Measurements from ENCODE around the gene PLCH1. TPM values are rescaled to one million over a fixed set of nuclear protein-coding genes. Genes with fewer than 3 reads are reported as not detected.

The PLCH1 gene
- total RNA-seq, 1 experiment from 2014 or later, result 0.12 TPM

DNA sequence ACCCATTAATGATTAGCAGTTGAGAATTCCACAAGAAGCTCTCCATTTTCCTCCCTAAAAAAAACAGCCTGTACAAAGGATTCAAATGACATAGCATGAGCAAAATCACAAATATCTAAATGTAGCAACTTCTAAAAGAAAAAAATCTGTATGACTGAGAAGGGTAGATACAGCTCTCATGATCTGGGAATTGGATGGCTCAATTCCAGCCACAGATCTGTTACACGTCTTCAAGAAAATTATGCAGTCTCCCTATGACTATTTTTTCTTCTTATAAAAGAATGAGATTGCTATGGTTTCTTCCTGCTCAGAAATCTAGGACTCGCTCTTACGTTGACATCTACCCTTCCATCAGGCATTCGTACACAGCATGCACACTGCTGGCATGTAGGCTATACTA lies 71.5 kb downstream of the PLCH1 start:
- intact Hi-C loops (cut with micrococcal nuclease), result no loop called here
- Mint-ChIP-seq H3K27me3 (ENCODE audit: insufficient read depth, unreplicated experiment) (no peaks in the 10 kb centered on the region), H3K36me3 (ENCODE audit: insufficient read depth, unreplicated experiment) (no peaks in the 10 kb centered on the region), H3K4me3 (ENCODE audit: unreplicated experiment) (no peak overlapping the region), H3K4me1 (ENCODE audit: insufficient read depth, unreplicated experiment) (peaks cover 9% of the 10 kb centered on the region), H3K27ac (ENCODE audit: low read depth, unreplicated experiment) (no peak overlapping the region), H3K9me3 (ENCODE audit: unreplicated experiment) (no peaks in the 10 kb centered on the region)
- POLR2A ChIA-PET, result interaction anchor here (1.0 kb wide), 1 partner anchor 9 kb away, joined by 4 read pairs; no protein-coding TSS in a partner anchor
- TF ChIP-seq, protein P1, sequence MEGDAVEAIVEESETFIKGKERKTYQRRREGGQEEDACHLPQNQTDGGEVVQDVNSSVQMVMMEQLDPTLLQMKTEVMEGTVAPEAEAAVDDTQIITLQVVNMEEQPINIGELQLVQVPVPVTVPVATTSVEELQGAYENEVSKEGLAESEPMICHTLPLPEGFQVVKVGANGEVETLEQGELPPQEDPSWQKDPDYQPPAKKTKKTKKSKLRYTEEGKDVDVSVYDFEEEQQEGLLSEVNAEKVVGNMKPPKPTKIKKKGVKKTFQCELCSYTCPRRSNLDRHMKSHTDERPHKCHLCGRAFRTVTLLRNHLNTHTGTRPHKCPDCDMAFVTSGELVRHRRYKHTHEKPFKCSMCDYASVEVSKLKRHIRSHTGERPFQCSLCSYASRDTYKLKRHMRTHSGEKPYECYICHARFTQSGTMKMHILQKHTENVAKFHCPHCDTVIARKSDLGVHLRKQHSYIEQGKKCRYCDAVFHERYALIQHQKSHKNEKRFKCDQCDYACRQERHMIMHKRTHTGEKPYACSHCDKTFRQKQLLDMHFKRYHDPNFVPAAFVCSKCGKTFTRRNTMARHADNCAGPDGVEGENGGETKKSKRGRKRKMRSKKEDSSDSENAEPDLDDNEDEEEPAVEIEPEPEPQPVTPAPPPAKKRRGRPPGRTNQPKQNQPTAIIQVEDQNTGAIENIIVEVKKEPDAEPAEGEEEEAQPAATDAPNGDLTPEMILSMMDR (IDR thresholded peaks at IDR 0.05; ENCODE audit: unreplicated experiment), result no peak
- no peak for DNase-seq (ENCODE audit: unreplicated experiment)
- CTCF ChIA-PET, result interaction anchor here (0.6 to 1.0 kb wide), 2 partner anchors 8 to 717 kb away, joined by 3 to 4 read pairs; no protein-coding TSS in a partner anchor
- BruUV-seq (replicated peaks), result no TSS peak

DNA sequence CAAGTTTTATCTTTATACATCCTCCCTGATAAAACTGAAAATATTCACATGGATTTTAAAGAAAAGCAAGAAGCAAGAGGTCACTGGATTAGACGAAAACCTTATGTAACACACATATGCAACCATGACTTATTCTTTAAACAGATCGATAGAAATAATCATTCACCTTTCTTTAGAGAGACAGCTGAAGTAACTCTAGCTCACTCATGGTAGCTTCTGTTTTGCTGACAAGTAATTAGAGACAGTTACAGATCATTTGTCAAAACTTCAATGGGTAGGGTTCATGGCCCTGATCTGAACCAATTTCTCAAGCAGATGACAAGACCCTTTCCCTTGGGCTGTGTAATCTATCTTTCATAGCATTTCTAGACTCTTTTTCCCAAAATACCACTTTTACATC lies 74.5 kb downstream of the PLCH1 start:
- ChIA-PET POLR2A (no interaction called here), CTCF (no interaction called here)
- H3K9me3 Mint-ChIP-seq (ENCODE audit: unreplicated experiment), result no peaks in the 10 kb centered on the region
- TF ChIP-seq, protein P1 (IDR thresholded peaks at IDR 0.05; ENCODE audit: unreplicated experiment), result no peak
- no TSS peak for BruUV-seq (replicated peaks)
- H3K4me1 Mint-ChIP-seq (ENCODE audit: insufficient read depth, unreplicated experiment), result peaks cover 2% of the 10 kb centered on the region
- intact Hi-C loops (cut with micrococcal nuclease), result no loop called here
- H3K27me3 Mint-ChIP-seq (ENCODE audit: insufficient read depth, unreplicated experiment), result no peaks in the 10 kb centered on the region
- no peak for DNase-seq (ENCODE audit: unreplicated experiment)
- H3K4me3 Mint-ChIP-seq (ENCODE audit: unreplicated experiment), result no peak overlapping the region
- H3K36me3 Mint-ChIP-seq (ENCODE audit: insufficient read depth, unreplicated experiment), result no peaks in the 10 kb centered on the region
- no peak overlapping the region for H3K27ac Mint-ChIP-seq (ENCODE audit: low read depth, unreplicated experiment)

DNA sequence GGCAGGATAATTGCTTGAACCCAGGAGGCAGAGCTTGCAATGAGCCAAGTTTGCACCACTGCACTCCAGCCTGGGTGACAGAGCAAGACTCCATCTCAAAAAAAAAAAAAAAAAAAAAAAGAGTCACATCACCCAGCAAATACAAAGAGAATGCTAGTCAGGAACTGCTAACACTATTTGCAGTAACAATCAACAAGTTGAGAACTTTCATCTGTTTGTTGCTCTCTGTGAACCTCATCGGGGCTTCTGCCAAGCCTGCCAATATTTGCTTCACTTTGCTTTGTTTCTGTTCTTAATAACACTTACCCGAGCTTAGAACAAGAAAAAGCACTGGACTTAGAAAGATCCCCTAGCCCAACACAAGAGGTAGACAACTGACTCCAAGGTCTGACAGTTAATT lies 76.9 kb downstream of the PLCH1 start:
- CTCF ChIA-PET, result no interaction called here
- POLR2A ChIA-PET, result no interaction called here
- H3K27me3 Mint-ChIP-seq (ENCODE audit: insufficient read depth, unreplicated experiment), result no peaks in the 10 kb centered on the region
- no peaks in the 10 kb centered on the region for H3K36me3 Mint-ChIP-seq (ENCODE audit: insufficient read depth, unreplicated experiment)
- TF ChIP-seq, protein P1 (IDR thresholded peaks at IDR 0.05; ENCODE audit: unreplicated experiment), result no peak
- intact Hi-C loops (cut with micrococcal nuclease), result no loop called here
- no TSS peak for BruUV-seq (replicated peaks)
- no peak overlapping the region for H3K4me3 Mint-ChIP-seq (ENCODE audit: unreplicated experiment)
- no peak for DNase-seq (ENCODE audit: unreplicated experiment)
- H3K27ac Mint-ChIP-seq (ENCODE audit: low read depth, unreplicated experiment), result no peak overlapping the region
- no peaks in the 10 kb centered on the region for H3K9me3 Mint-ChIP-seq (ENCODE audit: unreplicated experiment)
- peaks cover 10% of the 10 kb centered on the region for H3K4me1 Mint-ChIP-seq (ENCODE audit: insufficient read depth, unreplicated experiment)

DNA sequence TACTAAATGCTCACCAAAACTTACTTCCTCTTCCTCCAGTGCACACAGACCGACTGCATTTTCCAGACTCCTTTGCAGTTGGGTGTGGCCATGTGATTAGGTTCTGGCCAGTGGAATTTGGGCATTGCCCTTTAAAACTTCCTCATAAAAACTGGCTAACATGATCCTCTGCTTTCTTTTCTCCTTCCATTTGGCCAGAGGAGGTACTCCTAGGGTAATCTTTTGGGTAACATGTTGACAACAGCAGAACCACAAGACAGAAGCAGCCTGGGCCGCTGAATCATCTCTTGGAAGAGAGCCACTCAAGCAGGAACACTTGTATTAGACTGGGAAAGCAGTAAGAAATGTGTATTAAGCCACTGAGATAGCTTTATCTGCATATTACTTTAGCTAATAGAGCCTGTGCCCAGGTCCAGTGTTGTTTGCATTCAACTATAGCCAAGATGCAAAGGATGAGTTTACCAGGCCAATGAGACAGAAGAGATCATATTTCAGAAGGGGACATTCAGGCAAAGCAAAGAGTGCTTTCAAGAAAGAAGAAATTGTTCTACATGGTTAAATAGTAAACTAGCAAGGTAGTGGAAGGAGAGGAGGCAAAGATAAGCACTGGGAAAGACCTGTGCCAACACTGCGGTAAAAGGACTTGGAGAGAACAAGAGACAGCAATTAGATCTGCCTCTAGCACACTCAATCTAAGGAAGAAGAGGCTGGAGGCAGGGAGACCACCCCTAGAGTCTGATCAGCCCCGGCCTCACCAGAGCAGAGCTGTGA lies 79.8 kb downstream of the PLCH1 start:
- CTCF ChIA-PET, result interaction anchor here (0.6 to 1.4 kb wide), 7 partner anchors 8 to 1340 kb away, joined by 3 to 6 read pairs (median 4); no protein-coding TSS in a partner anchor
- H3K9me3 Mint-ChIP-seq (ENCODE audit: unreplicated experiment), result no peaks in the 10 kb centered on the region
- POLR2A ChIA-PET, result interaction anchor here (0.8 to 2.0 kb wide), 5 partner anchors 8 to 73 kb away, joined by 3 to 5 read pairs (median 4); no protein-coding TSS in a partner anchor
- no peaks in the 10 kb centered on the region for H3K27me3 Mint-ChIP-seq (ENCODE audit: insufficient read depth, unreplicated experiment)
- peak overlapping the region; percentile 1 for H3K4me3 Mint-ChIP-seq (ENCODE audit: unreplicated experiment)
- peak overlapping the region; percentile 58 for H3K27ac Mint-ChIP-seq (ENCODE audit: low read depth, unreplicated experiment)
- peaks cover 10% of the 10 kb centered on the region for H3K4me1 Mint-ChIP-seq (ENCODE audit: insufficient read depth, unreplicated experiment)
- intact Hi-C loops (cut with micrococcal nuclease), result no loop called here
- DNase-seq (ENCODE audit: unreplicated experiment), result peak; percentile 84
- BruUV-seq (replicated peaks), result no TSS peak
- H3K36me3 Mint-ChIP-seq (ENCODE audit: insufficient read depth, unreplicated experiment), result no peaks in the 10 kb centered on the region
- TF ChIP-seq, protein P1 (IDR thresholded peaks at IDR 0.05; ENCODE audit: unreplicated experiment), result no peak
